PFSK-1 (cell line): ENCODE data around the gene PIEZO2.

Experiments
- POLR2AphosphoS5 ChIP-seq: IDR thresholded peaks from 2 replicates; pipeline ENCODE4 v1.6.1; 2012; ENCODE audit warnings: low read depth, mild to moderate bottlenecking, control low read depth, low read length, moderate library complexity
- REST ChIP-seq, 2 experiments: IDR thresholded peaks; 2 replicates each; pipeline versions ENCODE4 v1.6.1 to v1.8.0; 2011 to 2012; ENCODE audit warnings: low read depth in 2 of 2, low read length in 2 of 2, control low read depth in 1 of 2, inconsistent platforms in 1 of 2, mild to moderate bottlenecking in 1 of 2, moderate library complexity in 1 of 2; ENCODE audit not compliant: insufficient read depth in 1 of 2
- SIN3A ChIP-seq: IDR thresholded peaks from 2 replicates; pipeline ENCODE4 v1.6.1; 2012; ENCODE audit warnings: mild to moderate bottlenecking, low read length, moderate library complexity, borderline replicate concordance; ENCODE audit not compliant: insufficient read depth
- TAF1 ChIP-seq: IDR thresholded peaks from 2 replicates; pipeline ENCODE4 v1.6.1; 2012; ENCODE audit warnings: low read length, control low read depth, borderline replicate concordance; ENCODE audit not compliant: insufficient read depth

DNA sequence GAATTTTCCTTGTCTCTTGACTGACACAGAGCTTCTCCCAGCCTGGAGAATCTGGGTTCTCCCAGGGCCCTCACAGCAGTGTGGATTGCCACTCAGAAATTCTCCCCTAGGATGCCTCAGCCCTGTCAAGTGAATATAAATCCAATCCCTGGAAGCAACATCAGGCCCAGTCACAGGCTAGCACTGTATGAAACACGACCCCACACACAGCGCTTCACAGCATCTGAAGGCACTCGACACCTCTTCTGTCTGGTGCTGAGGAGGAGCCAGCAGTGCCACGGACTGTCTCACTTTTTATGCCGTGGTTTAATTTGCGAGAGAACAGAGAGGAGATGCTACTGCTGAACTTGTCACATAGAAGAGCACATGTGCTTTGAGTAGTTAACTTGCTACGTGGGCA, 459.0 kb downstream of the PIEZO2 start:
- TF ChIP-seq TAF1 (no peak), POLR2AphosphoS5 (no peak), REST (IDR thresholded peaks at IDR 0.05; ENCODE audit: insufficient read depth in 1 of 2, low read depth in 2 of 2, low read length in 2 of 2) (no peak), SIN3A (no peak)
